ENCODE results near the gene PLXNA4. TPM values are rescaled to one million over a fixed set of nuclear protein-coding genes. Genes with fewer than 3 reads are reported as not detected.

The PLXNA4 gene
- total and polyA plus RNA-seq, 2 experiments from 2014 or later: 0.32 TPM; not detected in 1

DNA sequence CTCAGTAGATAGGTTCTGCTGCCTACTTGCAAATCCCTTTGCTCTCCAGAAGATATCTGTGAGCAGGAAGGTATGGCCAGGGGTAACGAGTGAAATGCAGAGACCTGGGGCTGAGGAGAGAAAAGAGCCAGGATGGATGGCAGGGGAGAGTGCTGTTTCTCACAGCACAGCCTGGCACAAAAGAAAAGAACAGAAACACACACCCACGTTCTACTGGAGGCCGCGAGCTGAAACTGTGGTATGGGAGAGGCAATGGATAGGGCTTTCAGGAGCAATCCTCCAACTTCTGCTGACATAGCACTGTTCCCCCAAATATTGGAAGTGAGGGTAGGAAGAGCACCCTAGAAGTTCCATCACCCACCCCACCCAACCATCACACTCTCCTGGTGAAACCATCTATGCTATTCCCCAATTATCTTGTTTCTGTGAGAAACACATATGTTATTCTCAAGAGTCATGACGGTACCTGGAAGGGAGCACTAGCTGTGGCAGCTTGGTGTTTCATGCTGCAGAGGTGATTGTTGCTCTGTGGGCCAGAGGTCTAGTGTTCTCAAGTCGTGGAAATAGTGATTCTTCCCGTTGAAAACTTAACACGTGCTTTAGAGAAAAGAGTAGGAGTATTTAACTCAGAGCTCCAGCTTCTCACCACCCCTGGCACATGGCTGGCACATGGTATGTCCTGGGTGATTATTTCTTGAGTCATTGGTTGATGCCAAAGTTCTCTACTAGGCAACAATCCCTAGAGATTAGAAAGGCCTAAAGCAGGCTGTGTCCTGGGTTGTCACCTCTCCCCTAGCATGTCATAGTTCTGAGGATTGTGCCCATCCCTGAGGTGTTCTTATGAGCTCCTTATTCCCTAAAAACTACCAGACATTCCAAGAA is 198.3 kb downstream of the PLXNA4 start:
- no peaks in the 10 kb centered on the region for H3K9me2 ChIP-seq (ENCODE audit: insufficient read depth)
- WGBS, 2 experiments (ENCODE audit: low coverage in 1 of 2, low lambda C conversion rate in 2 of 2, missing lambda C conversion rate in 2 of 2): 51 to 54% methylated on average over 8 of the region's 8 CpGs

DNA sequence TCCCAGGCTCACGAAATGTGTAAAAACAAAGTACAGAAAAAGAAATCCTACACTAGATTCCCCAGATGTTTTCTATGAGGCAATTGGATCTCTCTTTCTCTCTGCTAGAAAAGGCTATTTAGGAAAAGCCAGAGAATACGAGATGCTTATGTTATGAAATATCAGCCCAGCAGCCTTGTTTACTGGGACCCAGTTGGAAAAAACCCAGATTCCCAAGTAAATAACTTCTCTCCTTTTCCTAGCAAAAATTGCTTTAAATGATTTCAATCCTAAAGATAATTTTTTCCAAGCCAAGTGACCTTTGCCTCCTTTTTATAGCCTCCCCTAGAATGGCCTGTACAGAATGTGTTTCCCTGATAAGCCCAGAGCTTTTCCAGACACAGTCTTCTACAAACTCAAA is 199.3 kb downstream of the PLXNA4 start:
- H3K4me3 ChIP-seq: no peak overlapping the region
- H3K27me3 ChIP-seq (replicated peaks; ENCODE audit: insufficient read depth): peaks cover 7% of the 10 kb centered on the region; the same call in 1 of the 2 replicates
- H3K4me1 ChIP-seq (ENCODE audit: insufficient read depth): no peaks in the 10 kb centered on the region
- no peaks in the 10 kb centered on the region for H3K9me3 ChIP-seq (ENCODE audit: low read depth)
- no peaks in the 10 kb centered on the region for H3K9me2 ChIP-seq (ENCODE audit: insufficient read depth)
- no peak for DNase-seq
- no peaks in the 10 kb centered on the region for H4K20me1 ChIP-seq (ENCODE audit: insufficient read depth)
- H3K9ac ChIP-seq: no peak overlapping the region
- no peak overlapping the region for H3K4me2 ChIP-seq (ENCODE audit: unreplicated experiment)
- in situ Hi-C loops (cut with MboI): no loop called here
- H3K27ac ChIP-seq: no peak overlapping the region
- WGBS, 2 experiments (ENCODE audit: low coverage in 1 of 2, low lambda C conversion rate in 2 of 2, missing lambda C conversion rate in 2 of 2): 10 to 11% methylated on average over 2 of the region's 2 CpGs
- TF ChIP-seq EZH2 (IDR thresholded peaks at IDR 0.05; ENCODE audit: insufficient read depth, poor library complexity, severe bottlenecking) (no peak), EZH2phosphoT487 (IDR thresholded peaks at IDR 0.05; ENCODE audit: insufficient read depth, low read depth) (no peak)
- H3K36me3 ChIP-seq (ENCODE audit: low read depth): no peaks in the 10 kb centered on the region
- H3K79me2 ChIP-seq (ENCODE audit: insufficient read depth): no peaks in the 10 kb centered on the region
- no peak overlapping the region for H2AFZ ChIP-seq
- H3F3A ChIP-seq (ENCODE audit: insufficient read depth): no peaks in the 10 kb centered on the region

More for the DNA sequence above, 198.3 kb downstream of the PLXNA4 start:
- no peak overlapping the region for H2AFZ ChIP-seq
- no peak overlapping the region for H3K9ac ChIP-seq
- no peak overlapping the region for H3K4me2 ChIP-seq (ENCODE audit: unreplicated experiment)
- no peaks in the 10 kb centered on the region for H4K20me1 ChIP-seq (ENCODE audit: insufficient read depth)
- peaks cover 7% of the 10 kb centered on the region; the same call in 1 of the 2 replicates for H3K27me3 ChIP-seq (replicated peaks; ENCODE audit: insufficient read depth)
- in situ Hi-C loops (cut with MboI): no loop called here
- H3K36me3 ChIP-seq (ENCODE audit: low read depth): no peaks in the 10 kb centered on the region
- H3K27ac ChIP-seq: no peak overlapping the region
- no peak overlapping the region for H3K4me3 ChIP-seq
- no peak for DNase-seq
- no peaks in the 10 kb centered on the region for H3K79me2 ChIP-seq (ENCODE audit: insufficient read depth)
- H3K9me3 ChIP-seq (ENCODE audit: low read depth): no peaks in the 10 kb centered on the region
- TF ChIP-seq EZH2phosphoT487 (IDR thresholded peaks at IDR 0.05; ENCODE audit: insufficient read depth, low read depth) (no peak), EZH2 (IDR thresholded peaks at IDR 0.05; ENCODE audit: insufficient read depth, poor library complexity, severe bottlenecking) (no peak)
- no peaks in the 10 kb centered on the region for H3F3A ChIP-seq (ENCODE audit: insufficient read depth)
- H3K4me1 ChIP-seq (ENCODE audit: insufficient read depth): no peaks in the 10 kb centered on the region

DNA sequence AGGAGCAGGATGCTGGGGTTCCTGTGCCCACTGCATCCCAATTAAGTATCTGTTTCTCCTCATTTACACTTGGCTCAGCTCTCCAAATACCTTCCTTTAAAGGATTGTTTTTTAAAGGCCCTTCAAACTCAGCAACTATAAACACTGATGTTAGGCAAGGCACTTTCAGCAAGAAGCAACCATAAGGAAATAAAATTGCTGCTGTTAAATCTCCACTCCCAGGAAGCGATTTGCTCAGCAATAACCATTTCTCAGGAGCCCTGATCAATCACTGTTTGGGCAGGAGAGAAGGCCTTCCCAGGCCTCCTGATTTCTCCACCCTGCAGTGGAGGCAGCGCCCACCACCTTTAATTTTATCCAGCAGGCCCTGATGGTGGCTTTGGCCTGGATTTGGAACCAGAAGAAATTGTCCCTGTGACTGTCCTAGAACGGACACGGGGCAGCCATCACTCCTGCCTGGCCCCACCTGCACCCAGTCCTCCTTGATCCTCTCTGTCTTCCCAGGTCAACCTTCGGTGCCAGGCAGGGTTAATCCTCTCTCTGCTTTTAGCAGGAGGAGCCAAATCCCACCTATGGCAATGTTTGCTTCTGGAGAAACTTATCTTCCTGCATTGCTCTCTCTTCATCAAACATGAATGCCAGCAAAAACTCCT is 199.8 kb downstream of the PLXNA4 start:
- H3K27me3 ChIP-seq (replicated peaks; ENCODE audit: insufficient read depth): peaks cover 7% of the 10 kb centered on the region; the same call in 1 of the 2 replicates
- in situ Hi-C loops (cut with MboI): no loop called here

DNA sequence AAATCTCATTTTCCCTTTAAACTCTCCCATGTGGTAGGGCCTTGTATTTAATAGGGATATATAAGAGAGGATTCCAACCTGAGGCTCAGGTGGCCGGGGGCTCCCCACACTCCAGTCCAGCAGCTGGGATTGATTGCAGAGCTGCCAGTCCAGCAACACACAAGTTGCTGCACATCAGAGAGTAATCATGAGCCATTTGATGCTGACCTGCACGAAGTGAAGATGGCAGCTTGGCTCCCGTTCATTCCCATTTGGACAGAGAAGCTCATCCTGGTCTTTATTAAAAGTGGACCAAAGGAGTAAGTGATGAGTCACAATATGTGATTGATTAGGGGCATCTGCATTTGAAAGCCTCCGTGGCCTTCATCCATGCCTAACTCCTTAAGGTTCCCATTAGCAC is 202.4 kb downstream of the PLXNA4 start:
- H3K4me3 ChIP-seq: no peak overlapping the region
- H3K4me1 ChIP-seq (ENCODE audit: insufficient read depth): no peaks in the 10 kb centered on the region
- H3K9me3 ChIP-seq (ENCODE audit: low read depth): no peaks in the 10 kb centered on the region
- DNase-seq: no peak
- in situ Hi-C loops (cut with MboI): no loop called here
- H3K9ac ChIP-seq: no peak overlapping the region
- H3K79me2 ChIP-seq (ENCODE audit: insufficient read depth): no peaks in the 10 kb centered on the region
- H3K27ac ChIP-seq: no peak overlapping the region
- 14 to 15% methylated on average over 4 of the region's 4 CpGs for WGBS, 2 experiments (ENCODE audit: low coverage in 1 of 2, low lambda C conversion rate in 2 of 2, missing lambda C conversion rate in 2 of 2)
- H3K4me2 ChIP-seq (ENCODE audit: unreplicated experiment): no peak overlapping the region
- no peaks in the 10 kb centered on the region for H3K27me3 ChIP-seq (replicated peaks; ENCODE audit: insufficient read depth)
- no peaks in the 10 kb centered on the region for H3K9me2 ChIP-seq (ENCODE audit: insufficient read depth)
- no peaks in the 10 kb centered on the region for H3K36me3 ChIP-seq (ENCODE audit: low read depth)
- TF ChIP-seq EZH2 (IDR thresholded peaks at IDR 0.05; ENCODE audit: insufficient read depth, poor library complexity, severe bottlenecking) (no peak), EZH2phosphoT487 (IDR thresholded peaks at IDR 0.05; ENCODE audit: insufficient read depth, low read depth) (no peak)
- no peak overlapping the region for H2AFZ ChIP-seq
- H4K20me1 ChIP-seq (ENCODE audit: insufficient read depth): no peaks in the 10 kb centered on the region
- H3F3A ChIP-seq (ENCODE audit: insufficient read depth): no peaks in the 10 kb centered on the region

More for the DNA sequence above, 199.8 kb downstream of the PLXNA4 start:
- H3K27ac ChIP-seq: no peak overlapping the region
- no peaks in the 10 kb centered on the region for H4K20me1 ChIP-seq (ENCODE audit: insufficient read depth)
- H3K9me3 ChIP-seq (ENCODE audit: low read depth): no peaks in the 10 kb centered on the region
- no peaks in the 10 kb centered on the region for H3F3A ChIP-seq (ENCODE audit: insufficient read depth)
- no peaks in the 10 kb centered on the region for H3K79me2 ChIP-seq (ENCODE audit: insufficient read depth)
- TF ChIP-seq EZH2 (IDR thresholded peaks at IDR 0.05; ENCODE audit: insufficient read depth, poor library complexity, severe bottlenecking): no peak
- no peak for TF ChIP-seq EZH2phosphoT487 (IDR thresholded peaks at IDR 0.05; ENCODE audit: insufficient read depth, low read depth)
- 15 to 26% methylated on average over 5 of the region's 5 CpGs for WGBS, 2 experiments (ENCODE audit: low coverage in 1 of 2, low lambda C conversion rate in 2 of 2, missing lambda C conversion rate in 2 of 2)
- no peak for DNase-seq
- no peak overlapping the region for H2AFZ ChIP-seq
- H3K4me2 ChIP-seq (ENCODE audit: unreplicated experiment): no peak overlapping the region
- no peaks in the 10 kb centered on the region for H3K9me2 ChIP-seq (ENCODE audit: insufficient read depth)
- no peaks in the 10 kb centered on the region for H3K4me1 ChIP-seq (ENCODE audit: insufficient read depth)
- H3K9ac ChIP-seq: no peak overlapping the region
- H3K4me3 ChIP-seq: no peak overlapping the region
- H3K36me3 ChIP-seq (ENCODE audit: low read depth): no peaks in the 10 kb centered on the region

All from GM23248 (cell line).